Memory B cell (primary cell): ENCODE results near the gene PDF.

ENCODE experiments used
- ATAC-seq: fragments of 150-1000 bp; cut with Tn5 transposase; 2 replicates; pipeline ENCODE4 v1.10.0; 2021; ENCODE audit warnings: low read depth, mild to moderate bottlenecking, moderate library complexity
- DNase-seq, 2 donors: peaks; one replicate each; pipeline ENCODE4 v3.0.0; 2022; ENCODE audit warnings: low spot score in 2 of 2
- H3K27ac Mint-ChIP-seq: one replicate; pipeline ENCODE4 v1.8.0; 2022; ENCODE audit warnings: mild to moderate bottlenecking, moderate library complexity, mixed read lengths
- H3K27me3 Mint-ChIP-seq: one replicate; pipeline ENCODE4 v1.8.0; 2022; ENCODE audit warnings: mixed read lengths
- H3K36me3 Mint-ChIP-seq: one replicate; pipeline ENCODE4 v1.8.0; 2022; ENCODE audit warnings: mild to moderate bottlenecking, mixed read lengths
- H3K4me1 Mint-ChIP-seq: one replicate; pipeline ENCODE4 v1.8.0; 2022; ENCODE audit warnings: mixed read lengths
- H3K4me3 Mint-ChIP-seq: one replicate; pipeline ENCODE4 v1.8.0; 2022; ENCODE audit warnings: mild to moderate bottlenecking, moderate library complexity, mixed read lengths
- H3K9me3 Mint-ChIP-seq: one replicate; pipeline ENCODE4 v1.8.0; 2022; ENCODE audit warnings: mixed read lengths

PDF gene

GRCh38 chr16:69350536-69351133 lies 20.2 kb upstream of the PDF start:
- Mint-ChIP-seq H3K27me3 (no peaks in the 10 kb centered on the region), H3K27ac (no peak overlapping the region), H3K4me3 (no peak overlapping the region), H3K36me3 (peaks cover 13% of the 10 kb centered on the region), H3K4me1 (peaks cover 10% of the 10 kb centered on the region), H3K9me3 (no peaks in the 10 kb centered on the region)
- ATAC-seq (no peak), DNase-seq (no peak)

- H3K27ac Mint-ChIP-seq: no peak overlapping the region
- H3K4me1 Mint-ChIP-seq: peaks cover 10% of the 10 kb centered on the region
- peaks cover 10% of the 10 kb centered on the region for H3K36me3 Mint-ChIP-seq
- H3K4me3 Mint-ChIP-seq: no peak overlapping the region
- DNase-seq: no peak
- H3K27me3 Mint-ChIP-seq: no peaks in the 10 kb centered on the region
- no peak for ATAC-seq
- H3K9me3 Mint-ChIP-seq: no peaks in the 10 kb centered on the region
Measured at GRCh38 chr16:69349536-69349935, 19.1 kb upstream of the PDF start.

GRCh38 chr16:69348222-69348621 lies 17.8 kb upstream of the PDF start:
- Mint-ChIP-seq H3K4me3 (no peak overlapping the region), H3K36me3 (peaks cover 9% of the 10 kb centered on the region), H3K27me3 (no peaks in the 10 kb centered on the region), H3K9me3 (no peaks in the 10 kb centered on the region), H3K4me1 (peaks cover 10% of the 10 kb centered on the region), H3K27ac (no peak overlapping the region)
- ATAC-seq (no peak), DNase-seq (no peak)

- DNase-seq (no peak), ATAC-seq (no peak)
- Mint-ChIP-seq H3K27me3 (no peaks in the 10 kb centered on the region), H3K27ac (no peak overlapping the region), H3K9me3 (no peaks in the 10 kb centered on the region), H3K36me3 (peaks cover 8% of the 10 kb centered on the region), H3K4me1 (peaks cover 8% of the 10 kb centered on the region), H3K4me3 (no peak overlapping the region)
Measured at GRCh38 chr16:69346683-69347082, 16.3 kb upstream of the PDF start.

GRCh38 chr16:69345923-69346322 lies 15.5 kb upstream of the PDF start:
- DNase-seq: no peak
- peak; percentile 64 for ATAC-seq
- H3K27me3 Mint-ChIP-seq: no peaks in the 10 kb centered on the region
- peak overlapping the region; percentile 32 for H3K4me3 Mint-ChIP-seq
- peaks cover 8% of the 10 kb centered on the region for H3K4me1 Mint-ChIP-seq
- peak overlapping the region; percentile 65 for H3K27ac Mint-ChIP-seq
- H3K36me3 Mint-ChIP-seq: peaks cover 9% of the 10 kb centered on the region
- no peaks in the 10 kb centered on the region for H3K9me3 Mint-ChIP-seq

GRCh38 chr16:69344171-69344570 lies 13.8 kb upstream of the PDF start:
- no peak for ATAC-seq
- Mint-ChIP-seq H3K9me3 (no peaks in the 10 kb centered on the region), H3K4me1 (peaks cover 14% of the 10 kb centered on the region), H3K27me3 (no peaks in the 10 kb centered on the region), H3K27ac (no peak overlapping the region), H3K36me3 (peaks cover 11% of the 10 kb centered on the region), H3K4me3 (no peak overlapping the region)
- DNase-seq: no peak

GRCh38 chr16:69340095-69340644 lies 9.8 kb upstream of the PDF start:
- ATAC-seq (no peak), DNase-seq (no peak)
- H3K4me1 Mint-ChIP-seq: peaks cover 17% of the 10 kb centered on the region
- no peaks in the 10 kb centered on the region for H3K9me3 Mint-ChIP-seq
- H3K27me3 Mint-ChIP-seq: no peaks in the 10 kb centered on the region
- H3K36me3 Mint-ChIP-seq: peaks cover 12% of the 10 kb centered on the region
- peak overlapping the region; percentile 97 for H3K4me3 Mint-ChIP-seq
- H3K27ac Mint-ChIP-seq: peak overlapping the region; percentile 92

GRCh38 chr16:69339289-69340094 lies 9.1 kb upstream of the PDF start, which contains the start of the genes COG8 and NIP7:
TSS of gene COG8 (minus strand) at chr16:69339564. CDS start at chr16:69339552, 12 bp downstream.
TSS of gene NIP7 (plus strand) at chr16:69339772. CDS start at chr16:69339830, 58 bp downstream.
- H3K4me1 Mint-ChIP-seq: peaks cover 20% of the 10 kb centered on the region
- ATAC-seq (peak; percentile 86), DNase-seq (peak; percentile 92 to 94)
- peaks cover 16% of the 10 kb centered on the region for H3K36me3 Mint-ChIP-seq
- H3K27ac Mint-ChIP-seq: peak within 1 kb of the TSS; percentile 92
- no peaks in the 10 kb centered on the region for H3K27me3 Mint-ChIP-seq
- H3K9me3 Mint-ChIP-seq: no peaks in the 10 kb centered on the region
- H3K4me3 Mint-ChIP-seq: peak within 1 kb of the TSS; percentile 97

- no peaks in the 10 kb centered on the region for H3K27me3 Mint-ChIP-seq
- ATAC-seq (no peak), DNase-seq (no peak)
- no peaks in the 10 kb centered on the region for H3K9me3 Mint-ChIP-seq
- H3K4me3 Mint-ChIP-seq: peak overlapping the region; percentile 97
- peaks cover 19% of the 10 kb centered on the region for H3K36me3 Mint-ChIP-seq
- H3K27ac Mint-ChIP-seq: peak overlapping the region; percentile 92
- H3K4me1 Mint-ChIP-seq: peaks cover 20% of the 10 kb centered on the region
Measured at GRCh38 chr16:69338557-69339288, 8.3 kb upstream of the PDF start.

- DNase-seq (no peak), ATAC-seq (no peak)
- Mint-ChIP-seq H3K27ac (no peak overlapping the region), H3K27me3 (no peaks in the 10 kb centered on the region), H3K4me3 (no peak overlapping the region), H3K9me3 (no peaks in the 10 kb centered on the region), H3K36me3 (peaks cover 13% of the 10 kb centered on the region), H3K4me1 (peaks cover 14% of the 10 kb centered on the region)
Measured at GRCh38 chr16:69334696-69335095, 4.3 kb upstream of the PDF start.

- Mint-ChIP-seq H3K4me1 (peaks cover 11% of the 10 kb centered on the region), H3K36me3 (peaks cover 3% of the 10 kb centered on the region), H3K27me3 (no peaks in the 10 kb centered on the region), H3K9me3 (no peaks in the 10 kb centered on the region), H3K27ac (no peak overlapping the region), H3K4me3 (peak overlapping the region; percentile 84)
- DNase-seq (peak in 1 of 2 donors; percentile 31), ATAC-seq (peak; percentile 59)
Measured at GRCh38 chr16:69329369-69330285, 761 bp downstream of the PDF start.

GRCh38 chr16:69328854-69329316 lies 1.5 kb downstream of the PDF start:
- DNase-seq (no peak), ATAC-seq (no peak)
- Mint-ChIP-seq H3K9me3 (no peaks in the 10 kb centered on the region), H3K27ac (no peak overlapping the region), H3K36me3 (peaks cover 1% of the 10 kb centered on the region), H3K27me3 (no peaks in the 10 kb centered on the region), H3K4me3 (peak overlapping the region; percentile 84), H3K4me1 (peaks cover 12% of the 10 kb centered on the region)
